Measurements from ENCODE around the gene ABCB8.
A peak's percentile ranks its signal among the peaks of the same experiment; 100 is the strongest.

Gene ABCB8

DNA sequence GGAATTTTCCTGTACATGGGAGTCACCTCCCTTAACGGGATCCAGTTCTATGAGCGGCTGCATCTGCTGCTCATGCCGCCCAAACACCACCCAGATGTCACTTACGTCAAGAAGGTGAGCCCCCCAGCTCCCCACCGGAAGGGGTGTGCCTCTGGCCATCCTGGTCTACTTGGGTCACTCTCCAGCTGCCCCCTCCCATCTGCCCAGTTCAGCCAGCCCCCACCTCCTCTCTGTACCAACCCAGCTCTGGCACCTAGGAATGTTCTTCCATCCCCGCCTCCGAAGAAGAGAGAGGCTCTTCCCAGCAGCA lies 47.4 kb downstream of the ABCB8 start:
- H3K36me3 Mint-ChIP-seq (ENCODE audit: low read depth), result peaks cover 26% of the 10 kb centered on the region
- H3K4me1 Mint-ChIP-seq, result peaks cover 18% of the 10 kb centered on the region
- peak overlapping the region in 2 of 3 experiments; percentile 14 to 37 for H3K4me3 Mint-ChIP-seq
- TF ChIP-seq, protein P1, sequence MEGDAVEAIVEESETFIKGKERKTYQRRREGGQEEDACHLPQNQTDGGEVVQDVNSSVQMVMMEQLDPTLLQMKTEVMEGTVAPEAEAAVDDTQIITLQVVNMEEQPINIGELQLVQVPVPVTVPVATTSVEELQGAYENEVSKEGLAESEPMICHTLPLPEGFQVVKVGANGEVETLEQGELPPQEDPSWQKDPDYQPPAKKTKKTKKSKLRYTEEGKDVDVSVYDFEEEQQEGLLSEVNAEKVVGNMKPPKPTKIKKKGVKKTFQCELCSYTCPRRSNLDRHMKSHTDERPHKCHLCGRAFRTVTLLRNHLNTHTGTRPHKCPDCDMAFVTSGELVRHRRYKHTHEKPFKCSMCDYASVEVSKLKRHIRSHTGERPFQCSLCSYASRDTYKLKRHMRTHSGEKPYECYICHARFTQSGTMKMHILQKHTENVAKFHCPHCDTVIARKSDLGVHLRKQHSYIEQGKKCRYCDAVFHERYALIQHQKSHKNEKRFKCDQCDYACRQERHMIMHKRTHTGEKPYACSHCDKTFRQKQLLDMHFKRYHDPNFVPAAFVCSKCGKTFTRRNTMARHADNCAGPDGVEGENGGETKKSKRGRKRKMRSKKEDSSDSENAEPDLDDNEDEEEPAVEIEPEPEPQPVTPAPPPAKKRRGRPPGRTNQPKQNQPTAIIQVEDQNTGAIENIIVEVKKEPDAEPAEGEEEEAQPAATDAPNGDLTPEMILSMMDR (IDR thresholded peaks at IDR 0.05; ENCODE audit: unreplicated experiment in 3 of 3), result no peak
- no peaks in the 10 kb centered on the region for H3K9me3 Mint-ChIP-seq
- H3K27ac Mint-ChIP-seq, result no peak overlapping the region
- H3K27me3 Mint-ChIP-seq (ENCODE audit: low read depth), result no peaks in the 10 kb centered on the region

DNA sequence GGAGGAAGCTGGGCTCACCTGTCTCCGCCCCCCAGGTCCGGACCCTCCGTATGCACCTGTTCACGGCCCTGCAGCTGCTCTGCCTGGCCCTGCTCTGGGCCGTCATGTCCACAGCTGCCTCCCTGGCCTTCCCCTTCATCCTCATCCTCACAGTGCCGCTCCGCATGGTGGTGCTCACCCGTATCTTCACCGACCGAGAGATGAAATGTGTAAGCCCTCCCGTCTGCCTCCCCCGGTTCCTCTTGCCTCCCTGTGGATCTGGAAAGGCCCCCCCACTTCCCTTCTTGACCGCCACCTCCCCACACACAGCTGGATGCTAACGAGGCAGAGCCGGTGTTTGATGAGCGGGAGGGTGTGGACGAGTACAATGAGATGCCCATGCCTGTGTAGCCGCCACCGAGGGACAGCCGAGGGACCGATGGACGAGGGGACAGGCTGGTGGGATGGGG lies 47.8 kb downstream of the ABCB8 start:
- TF ChIP-seq, protein P1 (IDR thresholded peaks at IDR 0.05; ENCODE audit: unreplicated experiment in 3 of 3), result no peak
- H3K4me1 Mint-ChIP-seq, result peaks cover 18% of the 10 kb centered on the region
- no peaks in the 10 kb centered on the region for H3K27me3 Mint-ChIP-seq (ENCODE audit: low read depth)
- no peaks in the 10 kb centered on the region for H3K9me3 Mint-ChIP-seq
- H3K27ac Mint-ChIP-seq, result no peak overlapping the region
- no peak overlapping the region for H3K4me3 Mint-ChIP-seq
- H3K36me3 Mint-ChIP-seq (ENCODE audit: low read depth), result peaks cover 26% of the 10 kb centered on the region

DNA sequence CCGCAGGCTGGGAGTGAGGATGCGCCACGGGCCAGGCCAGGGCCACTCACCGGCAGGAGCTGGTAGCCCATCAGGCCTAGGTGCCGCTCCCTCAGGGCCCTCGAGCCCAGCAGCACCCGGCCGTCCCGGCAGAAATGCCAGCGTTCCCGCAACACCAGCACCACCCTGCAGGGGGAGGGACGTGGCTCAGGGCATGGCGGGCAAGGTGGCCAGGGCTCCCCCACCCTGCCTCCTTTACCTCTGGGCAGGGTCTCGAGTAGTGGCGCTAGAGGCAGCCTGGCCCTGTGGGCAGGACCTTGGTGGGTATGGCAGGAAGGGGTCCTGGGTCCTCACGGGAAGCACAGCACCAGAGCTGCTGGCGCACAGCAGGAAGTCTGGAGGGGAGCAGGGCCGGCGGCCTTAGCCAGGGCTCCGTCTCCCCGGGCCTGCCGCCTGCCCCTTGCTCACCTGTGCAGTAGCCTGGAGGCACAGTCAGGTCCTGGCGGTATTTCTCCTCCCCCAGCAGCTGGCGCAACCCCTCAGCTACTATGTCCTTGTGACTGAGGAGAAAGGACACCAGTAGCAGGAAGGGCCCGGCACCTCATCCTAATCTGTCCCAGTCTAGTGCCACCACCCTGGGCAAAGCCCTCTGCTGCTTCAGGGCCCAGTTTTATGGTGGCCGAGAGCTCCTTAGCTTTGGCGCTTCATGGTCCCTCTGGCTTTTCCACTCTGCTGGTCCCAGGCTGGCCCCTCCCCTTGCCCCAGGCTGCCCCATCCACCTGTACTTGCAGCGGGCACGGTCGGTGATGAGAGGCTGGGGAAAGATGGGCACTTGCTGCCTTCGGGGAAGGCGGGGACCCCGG lies 48.8 kb downstream of the ABCB8 start:
- H3K9me3 Mint-ChIP-seq, result no peaks in the 10 kb centered on the region
- peak overlapping the region in 2 of 3 experiments; percentile 19 to 25 for H3K4me3 Mint-ChIP-seq
- TF ChIP-seq, protein P1 (IDR thresholded peaks at IDR 0.05; ENCODE audit: unreplicated experiment in 3 of 3), result peak in 1 of 3 experiments; percentile 30
- no peaks in the 10 kb centered on the region for H3K27me3 Mint-ChIP-seq (ENCODE audit: low read depth)
- H3K4me1 Mint-ChIP-seq, result peaks cover 18% of the 10 kb centered on the region
- no peak overlapping the region for H3K27ac Mint-ChIP-seq
- peaks cover 22% of the 10 kb centered on the region for H3K36me3 Mint-ChIP-seq (ENCODE audit: low read depth)

DNA sequence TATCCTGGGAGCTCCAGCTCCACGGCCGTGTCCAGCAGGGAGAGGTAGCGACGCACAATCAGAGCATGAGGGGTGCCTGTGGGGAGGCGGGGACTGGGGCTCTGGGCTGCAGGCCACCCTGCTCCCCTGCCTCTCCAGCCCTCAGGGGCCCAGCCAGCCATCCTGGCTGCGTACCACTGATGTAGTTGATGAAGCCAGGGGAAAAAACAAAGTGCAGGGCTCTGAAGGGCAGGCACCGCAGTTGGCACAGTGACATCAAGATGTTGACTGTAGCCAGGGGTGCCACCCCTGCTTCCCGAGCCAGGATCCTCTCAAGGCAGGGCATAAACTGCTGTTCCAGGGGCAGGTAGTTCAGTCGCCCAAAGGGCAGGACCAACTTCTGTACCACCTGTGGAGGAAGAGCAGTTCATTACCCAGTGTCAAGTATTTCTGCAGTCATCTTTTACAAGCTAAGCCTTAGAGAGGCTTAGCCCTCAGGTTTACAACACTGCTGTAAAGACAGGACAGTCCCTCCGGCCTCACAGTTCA lies 49.5 kb downstream of the ABCB8 start:
- TF ChIP-seq, protein P1 (IDR thresholded peaks at IDR 0.05; ENCODE audit: unreplicated experiment in 3 of 3), result no peak
- peaks cover 19% of the 10 kb centered on the region for H3K36me3 Mint-ChIP-seq (ENCODE audit: low read depth)
- H3K27ac Mint-ChIP-seq, result peak overlapping the region; percentile 9 to 84 (median 82)
- H3K4me3 Mint-ChIP-seq, result peak overlapping the region; percentile 75 to 93 (median 91)
- H3K9me3 Mint-ChIP-seq, result no peaks in the 10 kb centered on the region
- peaks cover 22% of the 10 kb centered on the region for H3K4me1 Mint-ChIP-seq
- no peaks in the 10 kb centered on the region for H3K27me3 Mint-ChIP-seq (ENCODE audit: low read depth)

DNA sequence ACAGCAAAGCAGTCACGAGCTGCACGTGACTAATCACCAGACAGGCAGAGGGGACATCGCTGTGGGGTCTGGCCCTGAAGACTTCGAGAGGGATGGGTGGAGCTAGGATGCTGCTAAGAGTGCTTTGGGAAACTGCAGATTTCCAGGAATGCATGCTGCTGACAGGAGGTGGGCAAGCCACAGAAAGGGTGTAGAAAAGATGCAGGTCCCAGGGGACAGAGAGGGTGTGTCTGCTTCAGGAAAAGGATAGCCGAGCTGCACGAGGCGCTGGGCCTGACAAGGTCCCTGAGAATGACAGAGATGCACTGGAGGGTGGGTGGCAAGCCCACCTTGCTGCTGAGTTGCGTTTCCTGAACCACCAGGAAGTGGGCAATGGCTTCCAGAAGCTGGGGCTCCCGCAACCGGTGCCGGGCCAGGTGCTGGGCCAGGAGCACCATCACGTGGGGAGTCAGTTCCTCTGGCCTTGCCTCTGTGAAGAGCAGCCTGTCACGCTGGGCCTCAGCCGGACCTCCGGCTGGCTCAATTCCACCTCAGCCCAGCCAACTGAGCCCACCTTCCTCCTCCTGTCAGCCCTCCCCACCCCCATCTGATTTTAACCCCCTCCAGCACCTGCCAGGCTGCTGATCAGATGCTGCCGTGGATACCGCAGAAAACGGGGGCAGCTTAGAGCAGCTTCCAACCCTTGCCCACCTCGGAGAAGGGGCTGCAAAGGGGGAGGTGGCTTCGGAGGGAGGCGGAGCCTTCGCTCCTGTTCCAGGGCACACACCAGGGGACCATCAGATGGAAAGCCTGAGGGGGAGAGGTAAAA lies 50.2 kb downstream of the ABCB8 start:
- H3K4me3 Mint-ChIP-seq, result peak overlapping the region; percentile 85 to 93 (median 91)
- TF ChIP-seq, protein P1 (IDR thresholded peaks at IDR 0.05; ENCODE audit: unreplicated experiment in 3 of 3), result no peak
- peaks cover 19% of the 10 kb centered on the region for H3K36me3 Mint-ChIP-seq (ENCODE audit: low read depth)
- no peaks in the 10 kb centered on the region for H3K27me3 Mint-ChIP-seq (ENCODE audit: low read depth)
- H3K4me1 Mint-ChIP-seq, result peaks cover 25% of the 10 kb centered on the region
- H3K9me3 Mint-ChIP-seq, result no peaks in the 10 kb centered on the region
- peak overlapping the region; percentile 82 to 91 (median 84) for H3K27ac Mint-ChIP-seq
